NT2/D1 (cell line): ENCODE data around the gene GALNT18.

Source experiments
- SUZ12 ChIP-seq: IDR thresholded peaks from 2 replicates; pipeline ENCODE4 v1.6.1; 2011; ENCODE audit not compliant: insufficient read length, insufficient read depth; ENCODE audit errors: extremely low read depth
- YY1 ChIP-seq: IDR thresholded peaks from 2 replicates; pipeline ENCODE4 v1.6.1; 2011; ENCODE audit not compliant: insufficient read length, insufficient read depth
- ZNF274 ChIP-seq: IDR thresholded peaks from 2 replicates; pipeline ENCODE4 v1.6.1; 2011; ENCODE audit warnings: mild to moderate bottlenecking, low read depth, low read length

GRCh38 chr11:11667056-11667455 is 45.3 kb upstream of the GALNT18 start:
- no peak for TF ChIP-seq YY1
- no peak for TF ChIP-seq ZNF274
- TF ChIP-seq SUZ12 = no peak
